Measurements from ENCODE around the gene RTCA. TPM values are rescaled to one million over a fixed set of nuclear protein-coding genes. Genes with fewer than 3 reads are reported as not detected.

Gene RTCA
- total and polyA plus RNA-seq, 12 donors, result 19.0 to 61.2 (median 34.0) TPM

GRCh38 chr1:100219883-100220282 lies 46.1 kb upstream of the RTCA start:
- intact Hi-C loops (cut with DNase I), result no loop called here
- Histone ChIP-seq H3K27me3 (no peaks in the 10 kb centered on the region), H3K4me1 (replicated peaks in 1 of 2) (no peaks in the 10 kb centered on the region), H3K9me3 (replicated peaks in 1 of 3) (peaks cover 0 to 5% (median 0%) of the 10 kb centered on the region in 3 donors), H3K4me3 (no peak overlapping the region), H3K36me3 (replicated peaks in 1 of 2) (peaks cover 0 to 24% of the 10 kb centered on the region in 2 donors), H3K27ac (no peak overlapping the region)
- peak in 5 of 7 donors; percentile 37 to 50 (median 42) for DNase-seq
- 92 to 100% (median 99%) methylated on average over 2 of the region's 2 CpGs for WGBS, 4 donors
- TF ChIP-seq POLR2A (IDR thresholded peaks at IDR 0.05) (no peak), CTCF (IDR thresholded peaks at IDR 0.05) (no peak)

GRCh38 chr1:100222428-100222827 lies 43.6 kb upstream of the RTCA start:
- peaks cover 0 to 9% of the 10 kb centered on the region in 2 donors for H3K36me3 ChIP-seq (replicated peaks in 1 of 2)
- H3K4me1 ChIP-seq (replicated peaks in 1 of 2), result no peaks in the 10 kb centered on the region
- intact Hi-C loops (cut with DNase I), result no loop called here
- no peak overlapping the region for H3K4me3 ChIP-seq
- H3K27ac ChIP-seq, result no peak overlapping the region
- DNase-seq, result no peak
- peaks cover 0 to 5% (median 0%) of the 10 kb centered on the region in 3 donors for H3K9me3 ChIP-seq (replicated peaks in 1 of 3)
- no peaks in the 10 kb centered on the region for H3K27me3 ChIP-seq
- TF ChIP-seq CTCF (IDR thresholded peaks at IDR 0.05), result no peak
- TF ChIP-seq POLR2A (IDR thresholded peaks at IDR 0.05), result no peak

GRCh38 chr1:100229681-100230443 lies 36.2 kb upstream of the RTCA start:
- H3K9me3 ChIP-seq (replicated peaks in 1 of 3), result no peaks in the 10 kb centered on the region
- DNase-seq, result peak in 6 of 7 donors; percentile 30 to 71 (median 47)
- TF ChIP-seq CTCF (IDR thresholded peaks at IDR 0.05), result no peak
- TF ChIP-seq POLR2A (IDR thresholded peaks at IDR 0.05), result peak in 1 of 2 donors; percentile 25
- intact Hi-C loops (cut with DNase I), result no loop called here
- peak overlapping the region in 1 of 4 donors; percentile 20 for H3K4me3 ChIP-seq
- H3K4me1 ChIP-seq (replicated peaks in 1 of 2), result peaks cover 0 to 12% of the 10 kb centered on the region in 2 donors
- peak overlapping the region in 2 of 5 donors; percentile 6 to 25 for H3K27ac ChIP-seq
- peaks cover 0 to 14% of the 10 kb centered on the region in 2 donors for H3K36me3 ChIP-seq (replicated peaks in 1 of 2)
- H3K27me3 ChIP-seq, result no peaks in the 10 kb centered on the region
- 40 to 54% (median 44%) methylated on average over 4 of the region's 4 CpGs for WGBS, 4 donors

- intact Hi-C loops (cut with DNase I), result no loop called here
- Histone ChIP-seq H3K27me3 (no peaks in the 10 kb centered on the region), H3K4me3 (no peak overlapping the region), H3K27ac (no peak overlapping the region), H3K4me1 (replicated peaks in 1 of 2) (peaks cover 0 to 12% of the 10 kb centered on the region in 2 donors), H3K9me3 (replicated peaks in 1 of 3) (no peaks in the 10 kb centered on the region), H3K36me3 (replicated peaks in 1 of 2) (peaks cover 0 to 14% of the 10 kb centered on the region in 2 donors)
- no peak for DNase-seq
- WGBS, 4 donors, result 89 to 97% (median 93%) methylated on average over 2 of the region's 2 CpGs
- no peak for TF ChIP-seq POLR2A (IDR thresholded peaks at IDR 0.05)
- TF ChIP-seq CTCF (IDR thresholded peaks at IDR 0.05), result no peak
These were observed 35.3 kb upstream of the RTCA start for GRCh38 chr1:100230765-100231164.

Data from adrenal gland (tissue), 12 donors.